ENCODE results near the gene KCTD15.

KCTD15 gene

GRCh38 chr19:33798681-33799111 is 2.0 kb downstream of the KCTD15 start:
- no peak for DNase-seq

- no peak for DNase-seq
These were observed 2.8 kb downstream of the KCTD15 start for GRCh38 chr19:33799476-33799875.

- no peak for DNase-seq
These were observed 3.5 kb downstream of the KCTD15 start for GRCh38 chr19:33800012-33800680.

GRCh38 chr19:33801411-33801810 is 4.7 kb downstream of the KCTD15 start:
- DNase-seq = no peak

GRCh38 chr19:33802001-33802400 is 5.3 kb downstream of the KCTD15 start:
- no peak for DNase-seq

- no peak for DNase-seq
These were observed 6.1 kb downstream of the KCTD15 start for GRCh38 chr19:33802801-33803200.

- no peak for DNase-seq
These were observed 6.7 kb downstream of the KCTD15 start for GRCh38 chr19:33803383-33803782.

GRCh38 chr19:33804021-33804799 is 7.5 kb downstream of the KCTD15 start:
- DNase-seq = peak; percentile 58

- no peak for DNase-seq
These were observed 8.6 kb downstream of the KCTD15 start for GRCh38 chr19:33805313-33805712.

GRCh38 chr19:33805840-33806433 is 9.3 kb downstream of the KCTD15 start:
- DNase-seq = no peak

GRCh38 chr19:33806434-33806881 is 9.8 kb downstream of the KCTD15 start:
- DNase-seq = no peak

GRCh38 chr19:33808399-33808798 is 11.7 kb downstream of the KCTD15 start:
- DNase-seq = no peak

GRCh38 chr19:33809960-33810359 is 13.3 kb downstream of the KCTD15 start:
- DNase-seq = peak; percentile 15

- DNase-seq = no peak
These were observed 14.2 kb downstream of the KCTD15 start for GRCh38 chr19:33810821-33811220.

GRCh38 chr19:33811246-33811645 is 14.6 kb downstream of the KCTD15 start:
- DNase-seq = no peak

- no peak for DNase-seq
These were observed 15.2 kb downstream of the KCTD15 start for GRCh38 chr19:33811736-33812387.

- peak; percentile 22 for DNase-seq
These were observed 16.0 kb downstream of the KCTD15 start for GRCh38 chr19:33812388-33813330.

- DNase-seq = no peak
These were observed 16.9 kb downstream of the KCTD15 start for GRCh38 chr19:33813391-33814101.

GRCh38 chr19:33814181-33815165 is 17.8 kb downstream of the KCTD15 start:
- DNase-seq = no peak

All from femur (tissue), 1 donor.